Activated B cell treated with CpG ODN at 0.5 μM for 24 hours (primary cell): ENCODE results near the gene SLC8A2. TPM values are rescaled to one million over a fixed set of nuclear protein-coding genes. Genes with fewer than 3 reads are reported as not detected.
"Not testable (repeated sequence)": the region's sequence is repeated elsewhere in the genome, so short reads cannot be mapped to it uniquely, and the experiment has no call there.

ENCODE experiments used
- ATAC-seq: fragments of 200-7000 bp; cut with Tn5 transposase; one replicate; pipeline ENCODE4 v1.10.0; 2021; ENCODE audit warnings: low read depth, mild to moderate bottlenecking, moderate library complexity
- CTCF ChIA-PET: fragments of 350-600 bp; sonication (Branson Sonifier 250); formaldehyde crosslinking; loops from one replicate; lab custom pipeline; 2021; ENCODE audit warnings: antibody characterized with exemption; lab: Charles Lee
- POLR2A ChIA-PET: fragments of 350-600 bp; sonication (Branson Sonifier 250); formaldehyde crosslinking; loops from one replicate; lab custom pipeline; 2021; ENCODE audit warnings: antibody characterized with exemption; lab: Charles Lee
- DNase-seq: peaks from one replicate; pipeline ENCODE4 v3.0.0; 2022
- H3K27ac Mint-ChIP-seq: one replicate; pipeline ENCODE4 v1.8.0; 2020; ENCODE audit warnings: mixed read lengths
- H3K27me3 Mint-ChIP-seq: one replicate; pipeline ENCODE4 v1.8.0; 2021; ENCODE audit warnings: mixed read lengths
- H3K36me3 Mint-ChIP-seq: one replicate; pipeline ENCODE4 v1.8.0; 2021; ENCODE audit warnings: low read depth, mixed read lengths
- H3K4me1 Mint-ChIP-seq: one replicate; pipeline ENCODE4 v1.8.0; 2021; ENCODE audit warnings: mixed read lengths
- H3K4me3 Mint-ChIP-seq: one replicate; pipeline ENCODE4 v1.8.0; 2020; ENCODE audit warnings: mild to moderate bottlenecking, mixed read lengths
- H3K9me3 Mint-ChIP-seq: one replicate; pipeline ENCODE4 v1.8.0; 2020; ENCODE audit warnings: mixed read lengths
- intact Hi-C: fragments of 100-400 bp; cut with micrococcal nuclease; formaldehyde crosslinking; loops from one replicate; pipeline ENCODE4 v1.15.1; 2024
- total RNA-seq: library from RNA; stranded (reverse); gene quantifications from 2 replicates; pipeline ENCODE4 v1.2.3, GENCODE V29; 2022
- TF ChIP-seq, protein P1 (sequence below): fragments of 200-600 bp; IDR thresholded peaks from one replicate; pipeline ENCODE4 v1.8.0; 2022; ENCODE audit warnings: antibody characterized with exemption, mild to moderate bottlenecking

Gene SLC8A2
- total RNA-seq, 1 donor from 2014 or later = not detected

DNA sequence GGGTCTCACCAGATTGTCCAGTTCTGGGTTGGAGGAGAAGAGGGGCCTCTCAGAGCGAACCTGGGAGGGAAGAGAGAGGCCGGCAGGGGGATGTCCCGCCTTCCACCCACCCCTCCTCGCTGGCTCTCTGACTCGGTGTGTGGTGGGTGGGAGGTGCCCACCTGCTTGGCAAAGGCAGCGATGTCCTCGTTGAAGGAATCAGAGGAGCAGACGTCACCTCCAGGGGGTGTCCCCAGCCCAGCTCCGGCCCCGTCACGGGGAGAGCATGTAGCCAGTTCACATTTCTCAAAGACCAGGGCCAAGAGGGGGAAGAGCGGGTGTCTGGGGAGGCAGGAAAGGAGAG is 55.1 kb downstream of the SLC8A2 start:
- H3K27me3 Mint-ChIP-seq = peaks cover 57% of the 10 kb centered on the region
- no peak overlapping the region for H3K27ac Mint-ChIP-seq

DNA sequence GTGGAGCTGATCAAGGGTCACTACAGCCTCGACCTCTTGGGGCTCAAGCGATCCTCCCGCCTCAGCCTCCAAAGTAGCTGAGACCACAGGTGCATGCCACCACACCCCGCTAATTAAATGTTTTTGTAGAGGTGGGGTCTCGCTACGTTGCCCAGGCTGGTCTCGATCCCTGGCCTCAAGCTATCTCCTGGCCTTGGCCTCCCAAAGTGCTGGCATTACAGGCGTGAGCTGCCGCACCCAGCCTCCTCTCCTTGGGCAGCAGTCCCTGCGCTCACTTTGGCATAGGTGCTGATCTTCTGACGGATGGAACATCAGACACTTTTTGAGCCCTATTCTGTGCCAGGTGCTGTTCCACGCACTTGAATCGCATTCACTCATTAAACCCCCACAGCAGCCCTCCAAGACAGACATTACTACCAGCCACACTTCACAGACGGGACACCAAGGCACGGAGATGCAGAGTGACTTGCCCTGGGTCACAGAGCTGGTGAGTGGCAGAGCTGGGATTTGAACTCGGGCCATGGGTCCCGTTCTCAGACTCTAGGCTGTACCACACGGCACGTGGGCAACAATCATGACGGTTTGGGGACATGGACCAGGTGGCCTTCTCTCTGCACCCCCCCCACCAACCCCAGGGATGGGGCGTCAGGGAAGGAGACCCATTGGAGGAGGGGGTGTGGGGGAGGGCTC is 55.6 kb downstream of the SLC8A2 start:
- peaks cover 11% of the 10 kb centered on the region for H3K4me1 Mint-ChIP-seq
- peaks cover 52% of the 10 kb centered on the region for H3K27me3 Mint-ChIP-seq
- H3K27ac Mint-ChIP-seq = no peak overlapping the region
- no peaks in the 10 kb centered on the region for H3K9me3 Mint-ChIP-seq
- H3K36me3 Mint-ChIP-seq = no peaks in the 10 kb centered on the region
- intact Hi-C loops = no loop called here
- ChIA-PET POLR2A (no interaction called here), CTCF (no interaction called here)
- no peak for DNase-seq
- TF ChIP-seq, protein P1, sequence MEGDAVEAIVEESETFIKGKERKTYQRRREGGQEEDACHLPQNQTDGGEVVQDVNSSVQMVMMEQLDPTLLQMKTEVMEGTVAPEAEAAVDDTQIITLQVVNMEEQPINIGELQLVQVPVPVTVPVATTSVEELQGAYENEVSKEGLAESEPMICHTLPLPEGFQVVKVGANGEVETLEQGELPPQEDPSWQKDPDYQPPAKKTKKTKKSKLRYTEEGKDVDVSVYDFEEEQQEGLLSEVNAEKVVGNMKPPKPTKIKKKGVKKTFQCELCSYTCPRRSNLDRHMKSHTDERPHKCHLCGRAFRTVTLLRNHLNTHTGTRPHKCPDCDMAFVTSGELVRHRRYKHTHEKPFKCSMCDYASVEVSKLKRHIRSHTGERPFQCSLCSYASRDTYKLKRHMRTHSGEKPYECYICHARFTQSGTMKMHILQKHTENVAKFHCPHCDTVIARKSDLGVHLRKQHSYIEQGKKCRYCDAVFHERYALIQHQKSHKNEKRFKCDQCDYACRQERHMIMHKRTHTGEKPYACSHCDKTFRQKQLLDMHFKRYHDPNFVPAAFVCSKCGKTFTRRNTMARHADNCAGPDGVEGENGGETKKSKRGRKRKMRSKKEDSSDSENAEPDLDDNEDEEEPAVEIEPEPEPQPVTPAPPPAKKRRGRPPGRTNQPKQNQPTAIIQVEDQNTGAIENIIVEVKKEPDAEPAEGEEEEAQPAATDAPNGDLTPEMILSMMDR = no peak
- H3K4me3 Mint-ChIP-seq = no peak overlapping the region
- no peak for ATAC-seq

More for the DNA sequence above, 55.1 kb downstream of the SLC8A2 start:
- DNase-seq (no peak), ATAC-seq (no peak)
- Mint-ChIP-seq H3K4me3 (no peak overlapping the region), H3K9me3 (no peaks in the 10 kb centered on the region), H3K4me1 (peaks cover 14% of the 10 kb centered on the region), H3K36me3 (no peaks in the 10 kb centered on the region)
- TF ChIP-seq, protein P1 = no peak
- ChIA-PET CTCF (no interaction called here), POLR2A (no interaction called here)
- intact Hi-C loops = no loop called here

DNA sequence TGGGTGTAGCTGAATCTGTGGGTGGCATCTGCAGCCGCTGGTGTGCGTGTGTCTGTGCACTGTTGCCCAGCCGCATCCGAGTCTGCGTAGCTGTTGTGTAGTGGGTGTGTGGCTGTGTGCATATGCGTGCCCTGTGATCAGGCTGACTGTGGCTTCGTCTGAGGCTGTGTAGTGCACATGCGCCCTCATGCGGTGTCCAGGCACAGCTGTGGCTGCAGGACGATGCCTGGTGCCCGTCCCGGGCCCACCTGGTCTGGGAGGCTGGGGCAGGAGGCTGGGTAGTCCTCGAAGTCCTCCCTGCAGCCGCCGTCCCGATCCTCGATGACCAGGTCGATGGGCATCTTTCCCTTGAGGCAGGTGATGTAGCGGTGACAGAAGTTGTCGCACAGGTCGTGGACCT is 57.2 kb downstream of the SLC8A2 start:
- no peak for DNase-seq
- Mint-ChIP-seq H3K4me1 (peaks cover 11% of the 10 kb centered on the region), H3K27ac (no peak overlapping the region), H3K9me3 (no peaks in the 10 kb centered on the region), H3K36me3 (no peaks in the 10 kb centered on the region), H3K4me3 (no peak overlapping the region), H3K27me3 (peaks cover 42% of the 10 kb centered on the region)
- TF ChIP-seq, protein P1 = no peak
- POLR2A ChIA-PET = no interaction called here
- intact Hi-C loops = no loop called here
- no peak for ATAC-seq
- CTCF ChIA-PET = no interaction called here

DNA sequence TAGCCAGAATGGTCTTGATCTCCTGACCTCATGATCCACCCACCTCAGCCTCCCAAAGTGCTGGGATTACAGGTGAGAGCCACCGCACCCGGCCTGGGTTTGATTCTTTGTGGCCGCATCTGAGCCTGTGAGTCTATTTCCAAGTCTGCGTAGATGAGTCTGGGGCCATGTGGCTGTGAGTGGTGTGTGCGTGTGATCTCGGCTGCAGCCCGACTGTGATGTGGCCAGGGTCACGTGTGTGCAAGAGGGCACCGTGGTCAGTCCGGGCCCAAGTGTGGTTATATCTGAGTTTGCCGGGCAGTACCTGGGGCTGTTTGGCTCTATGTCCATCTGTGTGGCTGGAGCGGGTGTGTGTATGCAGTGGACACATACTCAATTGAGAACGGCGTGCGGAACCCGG is 57.8 kb downstream of the SLC8A2 start:
- TF ChIP-seq, protein P1 = no peak
- ATAC-seq (no peak), DNase-seq (no peak)
- Mint-ChIP-seq H3K4me3 (no peak overlapping the region), H3K27me3 (peaks cover 47% of the 10 kb centered on the region), H3K36me3 (no peaks in the 10 kb centered on the region), H3K27ac (no peak overlapping the region), H3K4me1 (peaks cover 11% of the 10 kb centered on the region), H3K9me3 (no peaks in the 10 kb centered on the region)
- ChIA-PET CTCF (no interaction called here), POLR2A (no interaction called here)
- intact Hi-C loops = no loop called here

DNA sequence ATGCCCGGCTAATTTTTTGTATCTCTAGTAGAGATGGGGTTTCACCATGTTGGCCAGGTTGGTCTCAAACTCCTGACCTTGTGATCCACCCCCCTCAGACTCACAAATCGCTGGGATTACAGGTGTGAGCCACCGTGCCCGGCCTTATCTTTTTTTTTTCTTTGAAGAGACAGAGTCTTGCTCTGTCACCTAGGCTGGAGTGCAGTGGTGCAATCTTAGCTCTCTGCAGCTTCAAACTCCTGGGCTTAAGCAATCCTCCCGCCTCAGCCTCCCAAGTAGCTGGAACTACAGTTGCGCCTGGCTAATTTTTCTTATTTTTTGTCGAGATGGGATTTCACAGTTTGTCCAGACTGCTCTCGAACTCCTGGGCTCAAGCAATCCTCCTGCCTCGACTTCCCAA is 60.0 kb downstream of the SLC8A2 start:
- H3K36me3 Mint-ChIP-seq, ATAC-seq, POLR2A ChIA-PET, H3K4me3 Mint-ChIP-seq, CTCF ChIA-PET, DNase-seq, H3K9me3 Mint-ChIP-seq, H3K4me1 Mint-ChIP-seq, intact Hi-C loops, H3K27ac Mint-ChIP-seq: not testable (repeated sequence)
- peaks cover 42% of the 10 kb centered on the region for H3K27me3 Mint-ChIP-seq

DNA sequence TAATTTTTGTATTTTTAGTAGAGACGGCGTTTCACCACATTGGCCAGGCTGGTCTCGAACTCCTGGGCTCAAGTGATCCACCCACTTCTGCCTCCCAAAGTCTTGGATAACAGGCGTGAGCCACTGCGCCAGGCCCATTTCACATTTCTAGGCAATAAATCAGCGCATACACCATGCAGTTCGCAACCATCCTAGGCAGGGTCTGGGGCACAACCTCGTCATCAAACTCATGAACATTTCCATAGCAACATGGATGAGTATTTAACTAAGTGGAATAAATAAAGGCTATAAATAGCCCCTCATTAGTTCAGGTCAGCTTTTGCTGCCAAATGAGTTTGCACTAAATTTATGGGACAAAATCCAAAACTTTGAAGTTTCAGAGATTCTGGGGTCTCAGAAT is 60.6 kb downstream of the SLC8A2 start:
- intact Hi-C loops = no loop called here
- no peak overlapping the region for H3K4me3 Mint-ChIP-seq
- TF ChIP-seq, protein P1 = no peak
- ATAC-seq (no peak), DNase-seq (no peak)
- H3K27me3 Mint-ChIP-seq = peaks cover 42% of the 10 kb centered on the region
- no peaks in the 10 kb centered on the region for H3K9me3 Mint-ChIP-seq
- H3K36me3 Mint-ChIP-seq = no peaks in the 10 kb centered on the region
- ChIA-PET POLR2A (no interaction called here), CTCF (no interaction called here)
- no peak overlapping the region for H3K27ac Mint-ChIP-seq
- no peaks in the 10 kb centered on the region for H3K4me1 Mint-ChIP-seq
